Fibroblast of villous mesenchyme (primary cell): Measurements from ENCODE around the gene SIGLEC10. TPM values are rescaled to one million over a fixed set of nuclear protein-coding genes. Genes with fewer than 3 reads are reported as not detected.
"Not testable (repeated sequence)": the region's sequence is repeated elsewhere in the genome, so short reads cannot be mapped to it uniquely, and the experiment has no call there.

Experiments used
- DNase-seq: peaks from one replicate; pipeline ENCODE4 v3.0.0-alpha.2; 2010; ENCODE audit warnings: low read depth
- H3K4me3 ChIP-seq: 2 replicates; pipeline ENCODE4 v1.5.1; 2011; ENCODE audit warnings: low read depth, mild to moderate bottlenecking, low read length
- total RNA-seq: library from RNA; depleted of rRNA; stranded (reverse); fragments of >200 nt; gene quantifications from 2 replicates; pipeline ENCODE4 v1.2.3, GENCODE V29; 2012
- TF ChIP-seq, protein P1 (sequence below): IDR thresholded peaks from 2 replicates; pipeline ENCODE4 v1.5.1; 2012; ENCODE audit warnings: low read depth, mild to moderate bottlenecking, low read length; ENCODE audit not compliant: insufficient read depth

Gene SIGLEC10
- total RNA-seq, 1 donor, result not detected

DNA sequence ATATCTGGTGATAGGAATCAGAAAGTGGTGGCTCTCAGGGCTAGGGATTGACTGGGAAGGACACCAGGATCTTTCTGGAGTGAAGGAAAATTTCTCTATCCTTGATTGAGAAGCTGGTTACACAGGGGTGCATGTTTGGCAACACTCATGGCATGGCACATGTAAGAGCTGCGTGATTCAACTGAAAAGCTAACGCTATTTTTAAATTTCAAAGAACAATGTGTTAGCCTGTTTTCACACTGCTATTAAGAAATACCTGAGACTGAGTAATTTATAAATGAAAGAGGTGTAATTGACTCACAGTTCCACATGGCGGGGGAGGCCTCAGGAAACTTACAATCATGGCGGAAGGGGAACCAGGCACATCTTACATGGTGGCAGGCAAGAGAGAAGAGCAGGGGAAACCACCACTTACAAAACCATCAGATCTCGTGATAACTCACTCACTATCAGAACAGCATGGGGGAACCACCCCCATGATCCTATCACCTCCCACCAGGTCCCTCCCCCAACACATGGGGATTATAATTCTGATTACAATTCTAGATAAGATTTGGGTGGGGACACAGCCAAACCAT lies 33.4 kb upstream of the SIGLEC10 start:
- TF ChIP-seq, protein P1, sequence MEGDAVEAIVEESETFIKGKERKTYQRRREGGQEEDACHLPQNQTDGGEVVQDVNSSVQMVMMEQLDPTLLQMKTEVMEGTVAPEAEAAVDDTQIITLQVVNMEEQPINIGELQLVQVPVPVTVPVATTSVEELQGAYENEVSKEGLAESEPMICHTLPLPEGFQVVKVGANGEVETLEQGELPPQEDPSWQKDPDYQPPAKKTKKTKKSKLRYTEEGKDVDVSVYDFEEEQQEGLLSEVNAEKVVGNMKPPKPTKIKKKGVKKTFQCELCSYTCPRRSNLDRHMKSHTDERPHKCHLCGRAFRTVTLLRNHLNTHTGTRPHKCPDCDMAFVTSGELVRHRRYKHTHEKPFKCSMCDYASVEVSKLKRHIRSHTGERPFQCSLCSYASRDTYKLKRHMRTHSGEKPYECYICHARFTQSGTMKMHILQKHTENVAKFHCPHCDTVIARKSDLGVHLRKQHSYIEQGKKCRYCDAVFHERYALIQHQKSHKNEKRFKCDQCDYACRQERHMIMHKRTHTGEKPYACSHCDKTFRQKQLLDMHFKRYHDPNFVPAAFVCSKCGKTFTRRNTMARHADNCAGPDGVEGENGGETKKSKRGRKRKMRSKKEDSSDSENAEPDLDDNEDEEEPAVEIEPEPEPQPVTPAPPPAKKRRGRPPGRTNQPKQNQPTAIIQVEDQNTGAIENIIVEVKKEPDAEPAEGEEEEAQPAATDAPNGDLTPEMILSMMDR, result no peak
- no peak overlapping the region for H3K4me3 ChIP-seq
- no peak for DNase-seq

- DNase-seq, result no peak
- H3K4me3 ChIP-seq, result no peak overlapping the region
- TF ChIP-seq, protein P1, result no peak
Measured at GRCh38 chr19:51448411-51449016, 31.1 kb upstream of the SIGLEC10 start.

DNA sequence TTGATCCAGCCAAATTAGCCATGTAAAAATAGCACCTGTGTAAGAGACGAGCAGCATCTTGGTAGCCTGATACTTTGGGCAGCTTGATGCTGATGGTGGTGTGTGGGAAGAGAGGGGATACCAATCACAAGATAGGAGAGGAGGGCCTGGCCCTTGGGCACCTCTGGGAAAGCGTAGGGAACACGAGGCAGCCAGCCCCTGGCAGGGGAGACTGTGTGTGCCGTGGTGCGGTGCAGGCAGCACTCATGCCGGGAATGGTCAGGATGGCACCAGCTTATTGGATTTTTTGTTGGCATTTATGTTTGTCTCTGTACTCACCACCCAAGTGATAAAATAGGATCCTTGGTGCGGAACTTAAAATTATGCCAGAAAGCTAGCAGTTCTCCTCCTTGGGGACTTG lies 30.6 kb upstream of the SIGLEC10 start:
- DNase-seq, result no peak
- H3K4me3 ChIP-seq, result no peak overlapping the region
- TF ChIP-seq, protein P1, result no peak

DNA sequence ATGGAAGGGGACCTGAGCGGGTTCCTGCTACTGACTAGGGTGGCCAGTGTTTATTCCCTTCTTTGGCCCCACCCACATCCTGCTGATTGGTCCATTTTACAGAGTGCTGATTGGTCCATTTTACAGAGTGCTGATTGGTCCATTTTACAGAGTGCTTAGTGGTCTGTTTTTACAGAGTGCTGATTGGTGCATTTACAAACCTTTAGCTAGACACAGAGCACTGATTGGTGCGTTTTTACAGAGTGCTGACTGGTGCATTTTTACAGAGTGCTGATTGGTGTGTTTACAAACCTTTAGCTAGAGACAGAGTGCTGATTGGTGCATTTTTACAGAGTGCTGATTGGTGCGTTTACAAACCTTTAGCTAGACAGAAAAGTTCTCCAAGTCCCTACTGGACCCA lies 30.1 kb upstream of the SIGLEC10 start:
- DNase-seq, H3K4me3 ChIP-seq: not testable (repeated sequence)

DNA sequence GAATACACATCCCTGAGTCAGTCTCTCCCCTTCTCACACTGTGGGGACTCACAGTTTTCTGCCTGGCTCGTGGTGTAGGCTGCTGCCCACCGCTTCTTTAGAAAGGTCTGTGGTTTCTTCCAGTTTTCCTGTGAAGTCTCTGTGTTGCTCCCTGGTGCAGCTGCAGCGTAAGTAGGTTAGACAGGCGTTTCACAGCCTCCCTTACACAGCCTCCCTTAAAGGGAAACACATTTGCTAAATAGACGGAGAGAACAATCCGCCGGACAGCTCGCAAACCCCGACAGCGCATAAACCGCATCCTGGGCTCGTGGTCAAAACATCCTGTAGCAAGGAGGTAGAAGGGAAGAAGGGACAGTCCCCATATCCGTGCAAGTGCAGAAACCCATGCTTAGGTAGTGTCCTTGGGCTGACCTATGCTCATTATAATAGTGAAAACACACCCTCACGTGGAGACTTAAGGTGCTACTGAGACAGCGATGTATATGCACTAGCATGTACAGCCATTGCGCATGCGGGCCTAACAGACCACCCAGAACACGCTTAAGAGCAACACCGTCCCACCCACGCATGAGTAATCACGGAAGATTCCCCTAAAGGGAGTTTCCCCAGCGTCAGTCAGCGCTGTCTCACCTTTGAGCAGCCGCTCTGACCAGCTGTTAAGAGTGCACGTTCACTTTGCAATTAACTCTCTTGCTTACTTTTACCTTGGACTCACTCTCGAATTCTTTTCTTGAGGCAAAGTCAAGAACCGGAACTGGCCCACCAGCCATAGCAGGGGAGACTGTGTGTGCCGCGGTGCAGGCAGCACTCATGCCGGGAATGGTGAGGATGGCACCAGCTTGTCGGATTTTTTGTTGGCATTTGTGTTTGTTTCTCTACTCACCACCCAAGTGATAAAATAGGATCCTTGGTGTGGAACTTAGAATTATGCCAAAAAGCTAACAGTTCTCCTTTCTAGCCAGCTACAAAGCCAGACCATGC lies 24.3 kb upstream of the SIGLEC10 start:
- no peak for DNase-seq
- TF ChIP-seq, protein P1, result no peak
- no peak overlapping the region for H3K4me3 ChIP-seq

- DNase-seq, result no peak
- TF ChIP-seq, protein P1, result no peak
- no peak overlapping the region for H3K4me3 ChIP-seq
Measured at GRCh38 chr19:51440846-51441409, 23.5 kb upstream of the SIGLEC10 start.

DNA sequence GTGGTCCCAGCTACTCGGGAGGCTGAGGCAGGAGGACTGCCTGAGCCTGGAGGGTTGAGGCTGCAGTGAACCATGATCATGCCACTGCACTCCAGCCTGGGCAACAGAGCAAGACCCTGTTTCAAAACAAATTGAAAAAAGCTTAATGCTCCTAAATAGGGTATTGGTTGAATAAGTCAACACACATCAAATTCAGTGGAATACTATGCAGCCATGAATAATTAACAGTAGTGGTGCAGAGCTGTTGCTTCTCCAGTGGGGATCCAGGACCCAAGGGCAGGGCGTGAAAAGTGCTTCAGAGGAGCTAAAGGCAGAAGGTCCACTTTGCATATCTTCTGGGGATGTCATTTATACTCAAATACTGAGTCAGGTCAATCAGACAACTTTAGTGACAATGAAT lies 22.6 kb upstream of the SIGLEC10 start:
- TF ChIP-seq, protein P1, result no peak
- H3K4me3 ChIP-seq, result no peak overlapping the region
- no peak for DNase-seq
